ENCODE measurements around the gene F8.
"Not testable (repeated sequence)": the region's sequence is repeated elsewhere in the genome, so short reads cannot be mapped to it uniquely, and the experiment has no call there.

The F8 gene

GRCh38 chrX:154822029-154822428, 200.5 kb downstream of the F8 start:
- intact Hi-C loops (cut with DNase I), result no loop called here
- DNase-seq, result no peak

- DNase-seq, result no peak
- intact Hi-C loops (cut with DNase I), result no loop called here
Observed at GRCh38 chrX:154821523-154821922, 201.0 kb downstream of the F8 start.

GRCh38 chrX:154819771-154820341, 202.7 kb downstream of the F8 start:
- DNase-seq, result no peak
- intact Hi-C loops (cut with DNase I), result no loop called here

GRCh38 chrX:154818916-154819770, 203.4 kb downstream of the F8 start:
- no peak for DNase-seq

GRCh38 chrX:154817048-154817618, 205.4 kb downstream of the F8 start:
- intact Hi-C loops (cut with DNase I), result not testable (repeated sequence)
- peak in 1 of 10 donors; percentile 76 for DNase-seq

More at GRCh38 chrX:154818916-154819770, 203.4 kb downstream of the F8 start:
- intact Hi-C loops (cut with DNase I), result no loop called here

GRCh38 chrX:154816326-154816898, 206.1 kb downstream of the F8 start:
- DNase-seq; intact Hi-C loops (cut with DNase I): not testable (repeated sequence)

- intact Hi-C loops (cut with DNase I), result no loop called here
- no peak for DNase-seq
Observed at GRCh38 chrX:154815274-154815818, 207.2 kb downstream of the F8 start.

- intact Hi-C loops (cut with DNase I), result no loop called here
Observed at GRCh38 chrX:154813801-154814200, 208.7 kb downstream of the F8 start.

GRCh38 chrX:154812341-154813101, 210.0 kb downstream of the F8 start:
- intact Hi-C loops (cut with DNase I), result no loop called here
- no peak for DNase-seq

More at GRCh38 chrX:154813801-154814200, 208.7 kb downstream of the F8 start:
- DNase-seq, result no peak

GRCh38 chrX:154809939-154810665, 212.4 kb downstream of the F8 start:
- intact Hi-C loops (cut with DNase I), result no loop called here
- no peak for DNase-seq

- intact Hi-C loops (cut with DNase I), result no loop called here
- no peak for DNase-seq
Observed at GRCh38 chrX:154806837-154807501, 215.6 kb downstream of the F8 start.

- intact Hi-C loops (cut with DNase I), result no loop called here
- no peak for DNase-seq
Observed at GRCh38 chrX:154805696-154806091, 216.8 kb downstream of the F8 start.

GRCh38 chrX:154804957-154805695, 217.4 kb downstream of the F8 start, which contains the start of gene MPP1:
Gene MPP1 (minus strand): TSS chrX:154805485. CDS start chrX:154805373, 112 bp downstream.
- DNase-seq, result peak; percentile 52 to 97 (median 72)
- intact Hi-C loops (cut with DNase I), result no loop called here

GRCh38 chrX:154804261-154804956, 218.1 kb downstream of the F8 start:
- no peak for DNase-seq
- intact Hi-C loops (cut with DNase I), result no loop called here

GRCh38 chrX:154802947-154803346, 219.6 kb downstream of the F8 start:
- intact Hi-C loops (cut with DNase I), result no loop called here
- DNase-seq, result no peak

GRCh38 chrX:154800478-154801210, 221.9 kb downstream of the F8 start:
- no peak for DNase-seq
- intact Hi-C loops (cut with DNase I), result no loop called here
